NT2/D1 (cell line): ENCODE results near the gene FAH.

ENCODE experiments used
- DNase-seq: peaks from one replicate; pipeline ENCODE4 v3.0.0-alpha.2; 2011; ENCODE audit warnings: low read depth, low spot score
- H3K27me3 ChIP-seq: 2 replicates; pipeline ENCODE4 v1.6.0; 2011; ENCODE audit warnings: mild to moderate bottlenecking; ENCODE audit not compliant: insufficient read length, insufficient read depth
- H3K36me3 ChIP-seq: 2 replicates; pipeline ENCODE4 v1.6.1; 2011; ENCODE audit warnings: mild to moderate bottlenecking, low read length, mixed read lengths; ENCODE audit not compliant: insufficient read depth, insufficient read length
- H3K4me1 ChIP-seq: 2 replicates; pipeline ENCODE4 v1.5.1; 2011; ENCODE audit not compliant: insufficient read depth, insufficient read length
- H3K4me3 ChIP-seq: 2 replicates; pipeline ENCODE4 v1.5.1; 2011; ENCODE audit warnings: low read depth; ENCODE audit not compliant: insufficient read length
- H3K9ac ChIP-seq: 2 replicates; pipeline ENCODE4 v1.6.0; 2011; ENCODE audit warnings: low read depth; ENCODE audit not compliant: insufficient read length
- H3K9me3 ChIP-seq: 2 replicates; pipeline ENCODE4 v1.5.1; 2011; ENCODE audit warnings: mild to moderate bottlenecking, low read length; ENCODE audit not compliant: insufficient read depth
- SUZ12 ChIP-seq: IDR thresholded peaks from 2 replicates; pipeline ENCODE4 v1.6.1; 2011; ENCODE audit not compliant: insufficient read length, insufficient read depth; ENCODE audit errors: extremely low read depth
- YY1 ChIP-seq: IDR thresholded peaks from 2 replicates; pipeline ENCODE4 v1.6.1; 2011; ENCODE audit not compliant: insufficient read length, insufficient read depth
- ZNF274 ChIP-seq: IDR thresholded peaks from 2 replicates; pipeline ENCODE4 v1.6.1; 2011; ENCODE audit warnings: mild to moderate bottlenecking, low read depth, low read length

FAH gene

GRCh38 chr15:80173022-80173759 lies 20.4 kb downstream of the FAH start:
- DNase-seq: peak; percentile 70
- no peaks in the 10 kb centered on the region for H3K9me3 ChIP-seq
- peaks cover 29% of the 10 kb centered on the region for H3K36me3 ChIP-seq
- peaks cover 4% of the 10 kb centered on the region for H3K4me1 ChIP-seq
- H3K4me3 ChIP-seq: no peak overlapping the region
- TF ChIP-seq SUZ12: no peak
- no peak for TF ChIP-seq ZNF274
- H3K27me3 ChIP-seq: no peaks in the 10 kb centered on the region
- no peak overlapping the region for H3K9ac ChIP-seq

DNA sequence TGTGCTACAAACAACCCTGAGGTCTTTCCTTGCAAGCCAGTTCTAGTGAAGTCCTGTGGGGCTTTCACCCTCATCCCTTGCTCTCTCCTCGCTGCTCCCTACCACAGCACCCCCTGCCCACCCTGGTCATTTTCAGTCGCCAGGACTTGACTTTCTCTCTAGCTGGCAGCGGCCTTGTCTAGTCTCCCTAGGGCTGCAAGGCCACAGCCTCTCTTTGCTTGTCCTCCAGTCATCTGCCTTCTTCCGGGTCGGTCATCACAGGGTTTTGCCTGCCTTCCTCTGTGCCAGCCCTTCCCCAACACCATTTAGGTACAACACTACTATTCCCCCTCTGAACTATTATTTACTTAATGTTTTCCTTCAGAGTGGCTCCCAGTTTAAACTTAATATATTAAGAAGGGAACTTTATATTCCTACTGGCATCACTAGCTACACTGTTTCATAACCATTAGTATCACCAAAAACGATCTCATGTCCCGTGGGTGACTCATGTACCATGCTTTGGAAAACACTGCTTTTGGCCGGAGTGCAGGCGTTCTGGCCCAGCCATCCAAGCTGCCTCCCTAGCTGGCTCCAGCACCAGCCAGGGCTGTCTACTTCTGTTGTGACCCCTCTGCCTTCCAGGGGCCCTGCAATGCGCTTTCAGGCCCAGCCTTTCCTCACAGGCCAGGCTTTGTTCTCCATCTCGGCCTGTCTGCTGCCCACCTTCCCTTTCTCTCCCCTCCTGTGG lies 21.4 kb downstream of the FAH start:
- Histone ChIP-seq H3K4me3 (no peak overlapping the region), H3K27me3 (no peaks in the 10 kb centered on the region), H3K4me1 (peaks cover 4% of the 10 kb centered on the region), H3K9me3 (no peaks in the 10 kb centered on the region), H3K9ac (no peak overlapping the region), H3K36me3 (peaks cover 29% of the 10 kb centered on the region)
- no peak for DNase-seq
- TF ChIP-seq SUZ12 (no peak), YY1 (no peak), ZNF274 (no peak)

GRCh38 chr15:80175436-80175835 lies 22.6 kb downstream of the FAH start:
- Histone ChIP-seq H3K9me3 (no peaks in the 10 kb centered on the region), H3K4me1 (peaks cover 4% of the 10 kb centered on the region), H3K27me3 (no peaks in the 10 kb centered on the region), H3K4me3 (no peak overlapping the region), H3K9ac (no peak overlapping the region), H3K36me3 (peaks cover 37% of the 10 kb centered on the region)
- DNase-seq: no peak
- no peak for TF ChIP-seq YY1

DNA sequence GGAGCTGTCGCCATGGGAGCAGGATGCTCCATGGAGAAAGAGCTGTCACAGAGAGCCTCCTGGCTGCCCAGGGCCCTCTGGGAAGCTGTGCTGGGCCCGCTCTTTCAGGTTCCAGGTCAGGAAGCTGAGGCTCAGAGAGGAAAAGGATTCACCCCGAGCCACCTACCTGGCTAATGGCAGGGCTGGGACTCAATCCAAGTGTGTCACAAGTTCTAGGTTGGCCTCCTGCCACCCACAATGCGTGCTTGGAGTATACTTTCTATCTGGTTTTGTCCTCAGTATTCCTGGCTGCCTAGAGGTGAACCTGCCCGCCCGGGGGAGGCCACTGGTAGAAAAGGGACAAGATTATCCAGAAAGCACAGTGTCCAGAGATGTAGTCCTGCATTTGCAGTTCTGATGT lies 23.6 kb downstream of the FAH start:
- Histone ChIP-seq H3K9ac (no peak overlapping the region), H3K4me3 (no peak overlapping the region), H3K4me1 (peaks cover 4% of the 10 kb centered on the region), H3K36me3 (peaks cover 44% of the 10 kb centered on the region), H3K27me3 (no peaks in the 10 kb centered on the region), H3K9me3 (no peaks in the 10 kb centered on the region)
- DNase-seq: no peak
- TF ChIP-seq YY1 (no peak), ZNF274 (no peak), SUZ12 (no peak)

GRCh38 chr15:80177156-80177555 lies 24.4 kb downstream of the FAH start:
- Histone ChIP-seq H3K4me3 (no peak overlapping the region), H3K36me3 (peaks cover 45% of the 10 kb centered on the region), H3K27me3 (no peaks in the 10 kb centered on the region), H3K9ac (no peak overlapping the region), H3K9me3 (no peaks in the 10 kb centered on the region), H3K4me1 (peaks cover 4% of the 10 kb centered on the region)
- TF ChIP-seq YY1 (no peak), SUZ12 (no peak), ZNF274 (no peak)
- no peak for DNase-seq

DNA sequence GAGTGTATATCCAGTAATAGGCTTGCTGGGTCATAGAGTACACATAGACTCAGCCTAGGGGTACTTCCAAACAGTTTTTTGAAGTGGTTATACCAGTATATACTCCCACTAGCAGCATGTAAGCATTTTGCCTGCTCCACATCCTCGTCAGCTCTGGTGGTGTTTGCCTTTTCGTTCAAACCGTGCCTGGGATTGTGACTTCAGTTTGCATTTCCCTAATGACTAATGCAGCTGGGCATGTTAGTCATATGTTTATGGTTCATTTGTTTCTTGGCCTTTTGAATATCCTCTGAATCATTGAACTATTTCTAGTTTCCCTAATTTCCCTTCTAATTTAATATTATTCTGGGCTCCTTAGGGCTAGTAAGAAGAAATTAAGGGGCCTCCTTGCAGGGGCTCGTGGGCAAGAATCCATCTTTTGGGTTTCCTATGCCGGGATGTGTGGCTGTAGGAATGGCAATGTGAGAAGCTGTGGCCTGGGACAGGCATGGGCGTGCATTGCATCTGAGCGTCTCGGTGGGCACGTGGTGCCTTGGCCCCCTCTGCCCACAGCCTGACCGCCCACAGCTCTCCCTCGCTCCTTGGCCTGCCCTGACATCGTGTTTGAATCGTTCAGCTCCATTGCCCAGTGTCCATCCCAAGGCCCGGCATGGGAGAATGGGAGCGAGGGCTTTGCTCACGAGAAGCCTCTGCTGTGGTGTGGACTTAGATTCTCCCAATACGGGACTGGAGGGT lies 26.4 kb downstream of the FAH start:
- TF ChIP-seq SUZ12: no peak
- no peak for TF ChIP-seq YY1
- no peak for TF ChIP-seq ZNF274
- Histone ChIP-seq H3K4me3 (no peak overlapping the region), H3K9me3 (no peaks in the 10 kb centered on the region), H3K36me3 (peaks cover 44% of the 10 kb centered on the region), H3K4me1 (no peaks in the 10 kb centered on the region), H3K9ac (no peak overlapping the region), H3K27me3 (no peaks in the 10 kb centered on the region)
- DNase-seq: no peak

DNA sequence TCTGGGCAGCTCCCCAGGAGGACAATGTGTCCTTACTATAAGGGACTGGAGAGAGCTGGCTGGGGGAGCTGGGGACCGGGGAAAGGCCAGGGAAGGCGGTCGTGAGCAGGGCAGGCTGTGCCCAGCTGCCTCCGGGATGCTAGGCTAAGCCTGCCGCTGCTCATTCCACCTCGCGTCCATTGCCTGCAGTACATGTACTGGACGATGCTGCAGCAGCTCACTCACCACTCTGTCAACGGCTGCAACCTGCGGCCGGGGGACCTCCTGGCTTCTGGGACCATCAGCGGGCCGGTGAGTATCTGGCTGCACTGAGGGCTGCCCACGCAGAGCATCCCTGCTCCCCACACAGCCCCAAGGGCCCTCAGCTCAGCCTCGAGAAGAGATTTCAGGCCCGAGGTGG lies 27.1 kb downstream of the FAH start:
- Histone ChIP-seq H3K4me1 (no peaks in the 10 kb centered on the region), H3K36me3 (peaks cover 46% of the 10 kb centered on the region), H3K9me3 (no peaks in the 10 kb centered on the region), H3K9ac (no peak overlapping the region), H3K4me3 (no peak overlapping the region), H3K27me3 (no peaks in the 10 kb centered on the region)
- TF ChIP-seq YY1 (no peak), ZNF274 (no peak), SUZ12 (no peak)
- DNase-seq: no peak
